Measurements from ENCODE around the gene SWI5.

- TF ChIP-seq CTCF (IDR thresholded peaks at IDR 0.05; ENCODE audit: poor library complexity) = no peak
- no peak for TF ChIP-seq EZH2 (IDR thresholded peaks at IDR 0.05; ENCODE audit: borderline replicate concordance)
- TF ChIP-seq EZH2phosphoT487 (IDR thresholded peaks at IDR 0.05; ENCODE audit: low read depth, severe bottlenecking, unreplicated experiment) = no peak
Measured at GRCh38 chr9:128242828-128243214, 33.3 kb upstream of the SWI5 start.

Measured in hepatocyte (in vitro differentiated cells).